Endodermal cell (in vitro differentiated cells): ENCODE results near the gene CEP128. TPM values are rescaled to one million over a fixed set of nuclear protein-coding genes. Genes with fewer than 3 reads are reported as not detected.

Experiments used
- DNase-seq: peaks from one replicate; pipeline ENCODE4 v3.0.0-alpha.2; 2017
- H3K27ac ChIP-seq: 2 replicates; pipeline ENCODE4 v1.5.1; 2013; ENCODE audit warnings: mild to moderate bottlenecking, low read depth, low read length, moderate library complexity
- H3K27me3 ChIP-seq: 2 replicates; pipeline ENCODE4 v1.6.1; 2013; ENCODE audit warnings: mild to moderate bottlenecking, low read length, moderate library complexity; ENCODE audit not compliant: insufficient read depth, control insufficient read depth, poor library complexity, severe bottlenecking
- H3K36me3 ChIP-seq: 2 replicates; pipeline ENCODE4 v1.7.0; 2013; ENCODE audit warnings: mild to moderate bottlenecking, low read length, moderate library complexity; ENCODE audit not compliant: control insufficient read depth, insufficient read depth
- H3K4me1 ChIP-seq: one replicate; pipeline ENCODE4 v1.7.0; 2013; ENCODE audit warnings: low read length; ENCODE audit not compliant: control insufficient read depth, insufficient read depth
- H3K4me3 ChIP-seq: 2 replicates; pipeline ENCODE4 v1.5.1; 2013; ENCODE audit warnings: mild to moderate bottlenecking, low read length, moderate library complexity
- H3K9ac ChIP-seq: 2 replicates; pipeline ENCODE4 v1.6.1; 2013; ENCODE audit warnings: mild to moderate bottlenecking, low read length, moderate library complexity; ENCODE audit not compliant: poor library complexity, severe bottlenecking; ENCODE audit errors: extremely low read depth
- H3K9me3 ChIP-seq: 2 replicates; pipeline ENCODE4 v1.6.1; 2013; ENCODE audit warnings: mild to moderate bottlenecking, low read length, moderate library complexity; ENCODE audit not compliant: control insufficient read depth
- H3K27ac Mint-ChIP-seq: 2 replicates; pipeline ENCODE4 v1.8.0; 2020; ENCODE audit warnings: mixed read lengths
- H3K27me3 Mint-ChIP-seq: 2 replicates; pipeline ENCODE4 v1.8.0; 2021; ENCODE audit warnings: mild to moderate bottlenecking, mixed read lengths; ENCODE audit not compliant: insufficient read depth
- H3K36me3 Mint-ChIP-seq: 2 replicates; pipeline ENCODE4 v1.8.0; 2020; ENCODE audit warnings: low read depth, mixed read lengths
- H3K4me1 Mint-ChIP-seq: 2 replicates; pipeline ENCODE4 v1.8.0; 2020; ENCODE audit warnings: mixed read lengths
- H3K4me3 Mint-ChIP-seq: 2 replicates; pipeline ENCODE4 v1.8.0; 2020; ENCODE audit warnings: mild to moderate bottlenecking, moderate library complexity, mixed read lengths
- H3K9me3 Mint-ChIP-seq: 2 replicates; pipeline ENCODE4 v1.8.0; 2020; ENCODE audit warnings: mild to moderate bottlenecking, mixed read lengths
- WGBS, 2 experiments: methylation state at CpG; one replicate each; pipeline versions ENCODE4 v1.1.5 to v1.1.7; 2013; ENCODE audit warnings: missing lambda C conversion rate in 2 of 2, mixed read lengths in 1 of 2; ENCODE audit not compliant: insufficient coverage in 1 of 2, insufficient read length in 1 of 2; 5-methylcytosine and 5-hydroxymethylcytosine counted together
- total RNA-seq, 2 donors: library from RNA; stranded (reverse); fragmentation: NEBNext Ultra II Directional in 1 of 2; extraction: Animal tissue kit (Norgen Biotek cat#: 25700) in 1 of 2; gene quantifications; 2 replicates in 1 of 2; 3 replicates in 1 of 2; pipeline ENCODE4 v1.2.1, GENCODE V29; 2021
- TF ChIP-seq, protein P1 (sequence below): fragments of 200-600 bp; sonication (generic); conservative IDR thresholded peaks from 2 replicates; pipeline ENCODE4 v1.5.0; 2021; ENCODE audit warnings: antibody characterized with exemption, mild to moderate bottlenecking

CEP128 gene
- total RNA-seq, 2 donors from 2014 or later: 21.6 to 29.0 TPM

GRCh38 chr14:80606347-80606772 is 335.2 kb downstream of the CEP128 start:
- Histone ChIP-seq H3K4me3 (no peak overlapping the region), H3K27me3 (no peaks in the 10 kb centered on the region), H3K36me3 (no peaks in the 10 kb centered on the region), H3K9me3 (no peaks in the 10 kb centered on the region), H3K4me1 (no peaks in the 10 kb centered on the region), H3K9ac (no peak overlapping the region), H3K27ac (no peak overlapping the region)
- TF ChIP-seq, protein P1, sequence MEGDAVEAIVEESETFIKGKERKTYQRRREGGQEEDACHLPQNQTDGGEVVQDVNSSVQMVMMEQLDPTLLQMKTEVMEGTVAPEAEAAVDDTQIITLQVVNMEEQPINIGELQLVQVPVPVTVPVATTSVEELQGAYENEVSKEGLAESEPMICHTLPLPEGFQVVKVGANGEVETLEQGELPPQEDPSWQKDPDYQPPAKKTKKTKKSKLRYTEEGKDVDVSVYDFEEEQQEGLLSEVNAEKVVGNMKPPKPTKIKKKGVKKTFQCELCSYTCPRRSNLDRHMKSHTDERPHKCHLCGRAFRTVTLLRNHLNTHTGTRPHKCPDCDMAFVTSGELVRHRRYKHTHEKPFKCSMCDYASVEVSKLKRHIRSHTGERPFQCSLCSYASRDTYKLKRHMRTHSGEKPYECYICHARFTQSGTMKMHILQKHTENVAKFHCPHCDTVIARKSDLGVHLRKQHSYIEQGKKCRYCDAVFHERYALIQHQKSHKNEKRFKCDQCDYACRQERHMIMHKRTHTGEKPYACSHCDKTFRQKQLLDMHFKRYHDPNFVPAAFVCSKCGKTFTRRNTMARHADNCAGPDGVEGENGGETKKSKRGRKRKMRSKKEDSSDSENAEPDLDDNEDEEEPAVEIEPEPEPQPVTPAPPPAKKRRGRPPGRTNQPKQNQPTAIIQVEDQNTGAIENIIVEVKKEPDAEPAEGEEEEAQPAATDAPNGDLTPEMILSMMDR: no peak
- no peak overlapping the region for H3K27ac Mint-ChIP-seq
- H3K4me1 Mint-ChIP-seq: no peaks in the 10 kb centered on the region
- no peak overlapping the region for H3K4me3 Mint-ChIP-seq
- no peaks in the 10 kb centered on the region for H3K27me3 Mint-ChIP-seq
- no peaks in the 10 kb centered on the region for H3K9me3 Mint-ChIP-seq
- H3K36me3 Mint-ChIP-seq: no peaks in the 10 kb centered on the region
- no peak for DNase-seq

GRCh38 chr14:80605536-80605935 is 336.0 kb downstream of the CEP128 start:
- no peaks in the 10 kb centered on the region for H3K36me3 Mint-ChIP-seq
- no peaks in the 10 kb centered on the region for H3K9me3 ChIP-seq
- H3K9me3 Mint-ChIP-seq: no peaks in the 10 kb centered on the region
- no peak overlapping the region for H3K27ac ChIP-seq
- no peaks in the 10 kb centered on the region for H3K27me3 Mint-ChIP-seq
- H3K4me1 Mint-ChIP-seq: no peaks in the 10 kb centered on the region
- no peak overlapping the region for H3K9ac ChIP-seq
- H3K4me3 Mint-ChIP-seq: no peak overlapping the region
- H3K27me3 ChIP-seq: no peaks in the 10 kb centered on the region
- H3K27ac Mint-ChIP-seq: no peak overlapping the region
- H3K4me3 ChIP-seq: no peak overlapping the region
- H3K36me3 ChIP-seq: no peaks in the 10 kb centered on the region
- TF ChIP-seq, protein P1: no peak
- H3K4me1 ChIP-seq: no peaks in the 10 kb centered on the region
- DNase-seq: no peak

- 95% methylated on average over 1 of the region's 1 CpG; no CpG with 5 or more reads in 1 of the 2 experiments for WGBS, 2 experiments
- H3K36me3 ChIP-seq: no peaks in the 10 kb centered on the region
- no peaks in the 10 kb centered on the region for H3K36me3 Mint-ChIP-seq
- H3K27ac ChIP-seq: no peak overlapping the region
- H3K27ac Mint-ChIP-seq: no peak overlapping the region
- no peaks in the 10 kb centered on the region for H3K27me3 ChIP-seq
- H3K9me3 Mint-ChIP-seq: no peaks in the 10 kb centered on the region
- H3K4me3 Mint-ChIP-seq: no peak overlapping the region
- no peaks in the 10 kb centered on the region for H3K9me3 ChIP-seq
- no peak for DNase-seq
- no peaks in the 10 kb centered on the region for H3K4me1 Mint-ChIP-seq
- no peaks in the 10 kb centered on the region for H3K27me3 Mint-ChIP-seq
- H3K9ac ChIP-seq: no peak overlapping the region
- H3K4me3 ChIP-seq: no peak overlapping the region
- no peaks in the 10 kb centered on the region for H3K4me1 ChIP-seq
- TF ChIP-seq, protein P1: no peak
Measured at GRCh38 chr14:80602946-80603345, 338.6 kb downstream of the CEP128 start.
